H1 (cell line): ENCODE results near the gene MRPL52. TPM values are rescaled to one million over a fixed set of nuclear protein-coding genes. Genes with fewer than 3 reads are reported as not detected.

Experiments
- BRCA1 ChIP-seq: IDR thresholded peaks from 2 replicates; pipeline ENCODE4 v1.6.1; 2012; ENCODE audit warnings: low read depth, low read length, improper control_type of control experiment
- CHD7 ChIP-seq: fragments of 300-600 bp; sonication (generic); IDR thresholded peaks from 2 replicates; pipeline ENCODE4 v1.7.1; 2012; ENCODE audit warnings: low read length, moderate library complexity, mild to moderate bottlenecking, inconsistent platforms; ENCODE audit not compliant: insufficient replicate concordance
- CTCF ChIP-seq, 3 experiments: IDR thresholded peaks; 1 replicate in 2 of 3; 2 replicates in 1 of 3; pipeline versions ENCODE4 v1.5.1 to v1.6.1; 2011; ENCODE audit warnings: low read length in 3 of 3, mild to moderate bottlenecking in 3 of 3, inconsistent platforms in 2 of 3, low read depth in 1 of 3, moderate library complexity in 1 of 3; ENCODE audit not compliant: insufficient read depth in 1 of 3; ENCODE audit errors: control extremely low read depth in 1 of 3
- EGR1 ChIP-seq: IDR thresholded peaks from 2 replicates; pipeline ENCODE4 v1.6.1; 2011; ENCODE audit warnings: low read depth, low read length, borderline replicate concordance
- JUN ChIP-seq: IDR thresholded peaks from 2 replicates; pipeline ENCODE4 v1.6.1; 2011; ENCODE audit warnings: low read depth, mild to moderate bottlenecking, improper control_type of control experiment, low read length
- KDM5A ChIP-seq: fragments of 200-600 bp; IDR thresholded peaks from 2 replicates; pipeline ENCODE4 v1.7.1; 2012; ENCODE audit warnings: mild to moderate bottlenecking, low read length, inconsistent platforms, mixed read lengths
- USF2 ChIP-seq: IDR thresholded peaks from 2 replicates; pipeline ENCODE4 v1.6.1; 2011; ENCODE audit warnings: low read length, improper control_type of control experiment
- YY1 ChIP-seq: IDR thresholded peaks from 2 replicates; pipeline ENCODE4 v1.6.1; 2011; ENCODE audit warnings: low read depth, mild to moderate bottlenecking, low read length
- polyA plus RNA-seq, 7 experiments: library from polyadenylated mRNA; depleted of rRNA in 3 of 7; stranded (reverse) in 5 of 7; unstranded in 2 of 7; fragments of >200 nt in 5 of 7; fragments of 200-250 nt in 2 of 7; gene quantifications; 1 replicate in 5 of 7; 2 replicates in 1 of 7; 4 replicates in 1 of 7; pipeline versions ENCODE4 v1.2.1 to v1.2.3, GENCODE V29; 2011 to 2013; ENCODE audit warnings: missing spikeins in 2 of 7, mixed read lengths in 2 of 7
- total RNA-seq: library from RNA; stranded (reverse); fragmentation: NEBNext Ultra II Directional; extraction: Animal tissue kit (Norgen Biotek cat#: 25700); gene quantifications from 2 replicates; pipeline ENCODE4 v1.2.1, GENCODE V29; 2021

Gene MRPL52
- total and polyA plus RNA-seq, 2 of the 8 experiments (the other 6 are each of a cell fraction or from before 2014, with no cell fraction given) = 70.5 to 176 TPM

- TF ChIP-seq CTCF (IDR thresholded peaks at IDR 0.05; ENCODE audit: control extremely low read depth in 1 of 3, insufficient read depth in 1 of 3, low read depth in 1 of 3, low read length in 3 of 3) (no peak), YY1 (no peak), USF2 (no peak), CHD7 (no peak), KDM5A (no peak), EGR1 (no peak), BRCA1 (no peak), JUN (no peak)
Measured at GRCh38 chr14:22814373-22814772, 15.3 kb upstream of the MRPL52 start (continued).
